ENCODE measurements around the gene IMMP2L. TPM values are rescaled to one million over a fixed set of nuclear protein-coding genes. Genes with fewer than 3 reads are reported as not detected.

IMMP2L gene
- total RNA-seq, 2 experiments from 2014 or later: 8.9 to 18.7 TPM

GRCh38 chr7:111180338-111180737 lies 382.0 kb downstream of the IMMP2L start:
- Histone ChIP-seq H3K27ac (ENCODE audit: low read depth in 1 of 2, low read length in 2 of 2) (no peak overlapping the region), H3K36me3 (ENCODE audit: insufficient read depth, low read length) (no peaks in the 10 kb centered on the region), H3K27me3 (ENCODE audit: control insufficient read depth in 1 of 2, insufficient read depth in 2 of 2, low read length in 2 of 2) (no peaks in the 10 kb centered on the region), H3K4me1 (ENCODE audit: insufficient read depth, low read length) (no peaks in the 10 kb centered on the region), H3K9me3 (ENCODE audit: control insufficient read depth in 1 of 2, insufficient read depth in 1 of 2, low read length in 2 of 2) (no peaks in the 10 kb centered on the region), H3K4me3 (ENCODE audit: low read length) (no peak overlapping the region)
- peaks cover 9% of the 10 kb centered on the region for H3K36me3 Mint-ChIP-seq (ENCODE audit: low read depth)
- H3K9me3 Mint-ChIP-seq: peaks cover 5% of the 10 kb centered on the region
- POLR2A ChIA-PET: no interaction called here
- H3K27me3 Mint-ChIP-seq: no peaks in the 10 kb centered on the region
- H3K27ac Mint-ChIP-seq: no peak overlapping the region
- DNase-seq: no peak
- peaks cover 10% of the 10 kb centered on the region for H3K4me1 Mint-ChIP-seq (ENCODE audit: low read depth)
- no peak overlapping the region for H3K4me3 Mint-ChIP-seq
- no peak for ATAC-seq (ENCODE audit: poor library complexity)
- CTCF ChIA-PET: no interaction called here
- intact Hi-C loops (cut with DNase I, micrococcal nuclease): no loop called here
- TF ChIP-seq, protein P1, sequence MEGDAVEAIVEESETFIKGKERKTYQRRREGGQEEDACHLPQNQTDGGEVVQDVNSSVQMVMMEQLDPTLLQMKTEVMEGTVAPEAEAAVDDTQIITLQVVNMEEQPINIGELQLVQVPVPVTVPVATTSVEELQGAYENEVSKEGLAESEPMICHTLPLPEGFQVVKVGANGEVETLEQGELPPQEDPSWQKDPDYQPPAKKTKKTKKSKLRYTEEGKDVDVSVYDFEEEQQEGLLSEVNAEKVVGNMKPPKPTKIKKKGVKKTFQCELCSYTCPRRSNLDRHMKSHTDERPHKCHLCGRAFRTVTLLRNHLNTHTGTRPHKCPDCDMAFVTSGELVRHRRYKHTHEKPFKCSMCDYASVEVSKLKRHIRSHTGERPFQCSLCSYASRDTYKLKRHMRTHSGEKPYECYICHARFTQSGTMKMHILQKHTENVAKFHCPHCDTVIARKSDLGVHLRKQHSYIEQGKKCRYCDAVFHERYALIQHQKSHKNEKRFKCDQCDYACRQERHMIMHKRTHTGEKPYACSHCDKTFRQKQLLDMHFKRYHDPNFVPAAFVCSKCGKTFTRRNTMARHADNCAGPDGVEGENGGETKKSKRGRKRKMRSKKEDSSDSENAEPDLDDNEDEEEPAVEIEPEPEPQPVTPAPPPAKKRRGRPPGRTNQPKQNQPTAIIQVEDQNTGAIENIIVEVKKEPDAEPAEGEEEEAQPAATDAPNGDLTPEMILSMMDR (IDR thresholded peaks at IDR 0.05): no peak

GRCh38 chr7:111175908-111176441 lies 386.3 kb downstream of the IMMP2L start:
- no peak for ATAC-seq (ENCODE audit: poor library complexity)
- peaks cover 10% of the 10 kb centered on the region for H3K4me1 Mint-ChIP-seq (ENCODE audit: low read depth)
- ChIA-PET CTCF (no interaction called here), POLR2A (no interaction called here)
- DNase-seq: peak in 1 of 14 experiments; percentile 8
- TF ChIP-seq, protein P1 (IDR thresholded peaks at IDR 0.05): no peak
- H3K4me3 Mint-ChIP-seq: no peak overlapping the region
- no peaks in the 10 kb centered on the region for H3K4me1 ChIP-seq (ENCODE audit: insufficient read depth, low read length)
- no peak overlapping the region for H3K27ac Mint-ChIP-seq
- H3K27me3 Mint-ChIP-seq: no peaks in the 10 kb centered on the region
- H3K27me3 ChIP-seq (ENCODE audit: control insufficient read depth in 1 of 2, insufficient read depth in 2 of 2, low read length in 2 of 2): no peaks in the 10 kb centered on the region
- intact Hi-C loops (cut with DNase I, micrococcal nuclease): no loop called here
- no peak overlapping the region for H3K27ac ChIP-seq (ENCODE audit: low read depth in 1 of 2, low read length in 2 of 2)
- H3K9me3 Mint-ChIP-seq: peaks cover 2% of the 10 kb centered on the region
- H3K9me3 ChIP-seq (ENCODE audit: control insufficient read depth in 1 of 2, insufficient read depth in 1 of 2, low read length in 2 of 2): no peaks in the 10 kb centered on the region
- H3K4me3 ChIP-seq (ENCODE audit: low read length): no peak overlapping the region
- no peaks in the 10 kb centered on the region for H3K36me3 ChIP-seq (ENCODE audit: insufficient read depth, low read length)
- H3K36me3 Mint-ChIP-seq (ENCODE audit: low read depth): peaks cover 9% of the 10 kb centered on the region

DNA sequence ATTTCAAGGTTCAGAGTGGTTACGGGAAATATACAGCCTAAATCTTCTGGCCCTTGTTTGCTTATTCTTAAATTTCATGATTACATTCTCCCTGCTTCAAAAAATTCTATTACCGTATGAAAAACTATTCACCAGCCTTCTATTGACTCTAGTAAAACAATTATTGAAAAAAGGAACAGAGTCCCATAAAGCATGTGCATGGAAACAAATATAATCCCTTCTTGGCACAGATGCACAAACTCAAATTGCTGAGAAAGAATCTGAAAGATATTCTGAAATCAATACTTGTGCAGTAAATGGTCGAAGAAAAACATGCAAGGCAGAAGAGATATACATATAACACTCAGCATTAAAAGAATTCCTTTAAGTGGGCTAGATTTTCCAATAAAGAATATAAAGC lies 387.8 kb downstream of the IMMP2L start:
- no peaks in the 10 kb centered on the region for H3K27me3 ChIP-seq (ENCODE audit: control insufficient read depth in 1 of 2, insufficient read depth in 2 of 2, low read length in 2 of 2)
- Mint-ChIP-seq H3K4me3 (no peak overlapping the region), H3K27me3 (no peaks in the 10 kb centered on the region), H3K36me3 (ENCODE audit: low read depth) (peaks cover 4% of the 10 kb centered on the region), H3K27ac (no peak overlapping the region), H3K4me1 (ENCODE audit: low read depth) (peaks cover 10% of the 10 kb centered on the region), H3K9me3 (peaks cover 2% of the 10 kb centered on the region)
- no peak overlapping the region for H3K4me3 ChIP-seq (ENCODE audit: low read length)
- ChIA-PET CTCF (no interaction called here), POLR2A (no interaction called here)
- TF ChIP-seq, protein P1 (IDR thresholded peaks at IDR 0.05): no peak
- no peaks in the 10 kb centered on the region for H3K9me3 ChIP-seq (ENCODE audit: control insufficient read depth in 1 of 2, insufficient read depth in 1 of 2, low read length in 2 of 2)
- DNase-seq (no peak), ATAC-seq (ENCODE audit: poor library complexity) (no peak)
- intact Hi-C loops (cut with DNase I, micrococcal nuclease): no loop called here
- H3K36me3 ChIP-seq (ENCODE audit: insufficient read depth, low read length): no peaks in the 10 kb centered on the region
- H3K27ac ChIP-seq (ENCODE audit: low read depth in 1 of 2, low read length in 2 of 2): no peak overlapping the region
- no peaks in the 10 kb centered on the region for H3K4me1 ChIP-seq (ENCODE audit: insufficient read depth, low read length)
